CD4-positive, alpha-beta T cell treated with Interleukin-6 for 4 hours (primary cell): ENCODE data around the gene ZBTB8OS.

Source experiments
- DNase-seq: peaks from one replicate; pipeline ENCODE4 v3.0.0-alpha.2; 2020; ENCODE audit warnings: mixed read lengths

The ZBTB8OS gene

DNA sequence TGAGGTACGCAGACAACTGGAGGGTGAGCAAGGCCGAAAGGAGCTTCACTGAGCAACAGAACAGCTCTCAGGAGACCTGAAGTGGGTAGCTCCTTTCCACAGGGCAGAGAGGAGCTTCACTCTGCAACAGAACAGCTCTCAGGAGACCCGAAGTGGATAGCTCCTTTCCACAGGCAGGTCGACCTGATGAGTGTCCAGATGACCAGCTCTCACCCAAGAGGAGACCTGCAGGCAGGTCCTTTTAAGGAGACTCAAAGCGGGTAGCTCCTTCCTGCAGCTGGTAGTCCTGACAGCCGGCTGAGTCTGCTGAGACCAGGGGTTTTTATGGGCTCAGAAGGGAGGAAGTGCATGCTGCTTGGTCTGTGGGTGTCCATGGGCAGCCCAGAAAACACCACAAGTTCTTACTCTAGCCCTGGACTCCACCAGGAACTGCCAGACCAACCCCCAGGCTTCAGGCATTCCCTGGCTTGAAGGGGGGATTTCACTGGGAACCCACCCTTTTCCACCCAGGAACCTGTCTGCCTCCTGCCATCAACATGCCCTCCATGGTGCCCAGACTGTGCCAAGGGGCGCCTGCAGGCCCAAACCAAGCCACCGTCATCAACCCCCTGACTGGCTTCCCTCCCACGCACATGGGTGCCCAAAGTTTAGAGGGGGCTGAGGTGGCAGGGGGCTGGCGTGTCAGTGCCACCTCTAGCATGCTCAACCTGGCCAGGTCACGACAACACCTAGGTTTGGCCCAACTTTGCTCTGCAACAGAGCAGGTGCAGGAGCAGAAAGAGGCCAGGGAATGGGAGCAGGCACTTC lies 43.6 kb downstream of the ZBTB8OS start:
- DNase-seq, result no peak

DNA sequence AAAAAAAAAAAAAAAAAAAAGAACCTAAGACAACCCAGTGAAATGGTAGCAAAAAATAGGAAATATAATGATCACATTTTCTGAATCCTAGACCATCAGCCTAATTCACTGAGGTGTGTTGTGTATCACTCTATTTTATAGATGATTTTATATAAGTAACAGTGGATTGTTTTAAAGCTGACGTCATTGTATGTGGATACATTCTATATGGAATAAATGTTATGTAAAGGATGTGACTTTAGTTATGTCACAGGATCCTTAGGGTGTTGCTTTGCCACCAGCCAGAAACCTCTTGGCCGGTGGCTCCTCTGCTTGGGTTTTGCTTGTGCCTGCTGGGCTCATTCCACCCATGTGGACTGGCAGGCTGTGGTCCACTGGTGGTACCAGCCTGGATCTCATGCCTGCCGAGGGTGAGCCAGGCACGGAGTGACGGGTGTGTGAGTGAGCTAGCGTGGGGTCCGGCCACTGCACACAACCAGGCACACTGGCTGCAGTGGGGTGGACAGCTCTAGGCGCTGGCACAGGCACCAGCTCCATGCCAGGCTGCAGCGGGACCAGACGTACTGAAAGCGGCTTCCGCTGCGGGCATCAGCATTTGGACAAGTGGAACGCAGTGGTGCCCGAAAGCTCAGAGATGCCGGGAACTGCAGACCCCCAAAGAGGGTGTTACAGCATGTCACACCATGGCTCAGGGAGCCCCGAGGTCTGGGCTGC lies 44.5 kb downstream of the ZBTB8OS start:
- DNase-seq, result no peak

DNA sequence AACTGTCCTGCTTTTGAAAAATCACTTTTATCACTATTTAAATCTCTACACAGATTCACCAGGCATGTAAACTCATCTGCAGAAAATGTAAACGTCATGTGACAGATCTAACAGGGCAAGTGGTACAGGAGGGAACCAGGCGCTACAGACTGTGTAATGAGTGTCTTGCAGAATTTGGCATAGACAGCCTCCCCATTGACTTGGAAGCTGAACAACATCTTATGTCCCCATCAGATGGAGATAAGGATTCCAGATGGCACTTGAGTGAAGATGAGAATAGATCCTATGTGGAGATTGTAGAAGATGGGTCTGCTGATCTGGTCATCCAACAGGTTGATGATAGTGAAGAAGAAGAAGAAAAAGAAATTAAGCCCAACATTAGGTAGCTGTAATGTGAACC lies 50.3 kb downstream of the ZBTB8OS start:
- DNase-seq, result no peak

DNA sequence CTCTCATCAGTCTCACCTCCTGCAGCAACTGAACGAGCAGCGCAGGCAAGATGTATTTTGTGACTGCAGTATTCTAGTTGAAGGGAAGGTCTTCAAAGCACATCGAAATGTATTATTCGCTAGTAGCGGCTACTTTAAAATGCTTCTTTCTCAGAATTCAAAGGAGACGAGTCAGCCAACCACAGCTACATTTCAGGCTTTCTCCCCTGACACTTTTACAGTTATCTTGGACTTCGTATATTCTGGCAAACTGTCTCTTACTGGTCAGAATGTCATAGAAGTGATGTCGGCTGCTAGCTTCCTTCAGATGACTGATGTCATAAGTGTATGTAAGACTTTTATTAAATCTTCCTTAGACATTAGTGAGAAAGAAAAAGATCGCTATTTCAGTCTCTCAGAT lies 57.4 kb downstream of the ZBTB8OS start:
- no peak for DNase-seq

DNA sequence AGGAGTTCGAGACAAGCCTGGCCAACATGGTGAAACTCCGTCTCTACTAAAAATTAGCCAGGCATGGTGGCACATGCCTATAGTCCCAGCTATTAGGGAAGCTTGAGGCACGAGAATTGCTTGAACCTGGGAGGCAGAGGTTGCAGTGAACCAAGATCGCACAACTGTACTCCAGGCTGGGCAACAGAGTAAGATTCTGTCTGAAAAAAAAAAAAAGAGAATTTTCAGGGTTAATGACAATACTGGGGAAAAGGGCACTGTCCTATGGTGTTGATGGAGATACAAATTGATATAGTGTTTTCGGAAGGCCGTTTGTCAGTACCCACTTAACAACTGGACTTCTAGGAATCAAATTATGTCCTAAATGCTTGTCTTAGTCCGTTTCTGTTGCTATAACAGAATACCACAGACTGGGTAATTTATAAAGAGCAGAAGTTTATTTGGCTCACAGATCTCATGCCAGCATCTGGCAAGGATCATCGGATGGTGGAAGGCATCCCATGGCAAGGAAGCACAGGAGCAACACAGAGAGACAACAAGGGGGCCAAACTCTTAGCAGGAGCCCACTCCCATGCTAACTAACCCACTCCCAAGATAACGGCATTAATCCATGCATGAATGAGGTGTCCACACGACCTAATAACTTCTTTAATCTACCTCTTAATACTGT lies 69.9 kb downstream of the ZBTB8OS start:
- no peak for DNase-seq
